GDM1 (cell line): ENCODE results near the gene NAV2.

ENCODE experiments used
- DNase-seq: peaks from one replicate; lab custom pipeline; 2025; lab: John Stamatoyannopoulos, UW

The NAV2 gene

GRCh38 chr11:20022363-20023081, 309.9 kb downstream of the NAV2 start:
- no peak for DNase-seq

DNA sequence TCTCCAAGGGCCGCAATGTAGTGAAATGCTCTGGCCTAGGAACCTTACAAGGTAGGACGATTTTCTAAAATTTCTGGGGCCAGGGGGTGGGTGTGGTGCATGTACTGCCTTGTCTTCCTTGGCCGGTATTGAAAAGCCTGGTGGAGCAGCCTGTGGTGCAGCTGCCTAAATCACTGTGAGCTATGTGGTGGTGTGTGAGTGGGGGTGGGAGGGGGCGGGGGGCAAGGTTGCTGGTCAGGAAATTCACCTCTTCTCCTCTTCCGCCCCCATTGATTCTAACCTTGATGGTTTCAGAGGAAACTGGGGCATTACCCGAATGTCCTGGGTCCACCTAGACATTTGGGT, 310.4 kb downstream of the NAV2 start:
- DNase-seq: no peak

DNA sequence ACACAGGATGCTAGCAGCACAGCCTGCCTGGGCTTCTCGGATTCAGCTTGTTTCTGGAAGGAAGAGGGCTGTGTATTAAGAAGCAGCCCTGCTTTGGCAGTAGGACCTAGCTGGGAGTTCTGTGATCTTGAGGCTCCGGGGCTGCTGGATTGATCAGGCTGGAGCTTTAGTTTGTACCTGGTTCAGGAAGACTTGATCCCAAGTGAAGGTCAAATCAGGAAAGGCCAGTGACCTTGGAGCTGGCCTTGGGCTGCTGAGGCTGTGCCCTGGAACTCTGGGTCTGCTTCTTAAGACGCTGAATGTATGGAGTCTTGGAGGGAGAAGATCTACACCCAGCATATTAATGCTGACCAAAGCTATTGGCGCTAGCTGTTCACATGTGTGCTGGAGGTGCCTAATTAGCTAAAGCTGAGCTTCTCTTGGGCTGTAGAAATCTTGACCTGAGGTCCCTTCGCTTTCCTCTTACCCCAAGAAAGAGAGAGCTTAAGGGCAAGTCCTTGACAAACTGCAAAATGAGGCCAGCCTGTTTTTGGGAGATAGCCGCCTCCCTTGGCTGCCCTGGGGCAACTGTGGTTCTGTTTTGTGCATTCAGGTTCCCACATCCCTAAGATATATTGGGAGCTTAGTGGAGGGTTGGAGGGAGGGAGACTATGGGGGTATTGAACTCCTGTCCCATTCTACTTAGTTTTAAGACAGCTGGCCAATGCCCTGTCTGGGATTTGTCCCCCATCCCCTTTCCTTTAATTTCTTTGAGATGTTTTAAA, 311.7 kb downstream of the NAV2 start:
- DNase-seq: no peak

DNA sequence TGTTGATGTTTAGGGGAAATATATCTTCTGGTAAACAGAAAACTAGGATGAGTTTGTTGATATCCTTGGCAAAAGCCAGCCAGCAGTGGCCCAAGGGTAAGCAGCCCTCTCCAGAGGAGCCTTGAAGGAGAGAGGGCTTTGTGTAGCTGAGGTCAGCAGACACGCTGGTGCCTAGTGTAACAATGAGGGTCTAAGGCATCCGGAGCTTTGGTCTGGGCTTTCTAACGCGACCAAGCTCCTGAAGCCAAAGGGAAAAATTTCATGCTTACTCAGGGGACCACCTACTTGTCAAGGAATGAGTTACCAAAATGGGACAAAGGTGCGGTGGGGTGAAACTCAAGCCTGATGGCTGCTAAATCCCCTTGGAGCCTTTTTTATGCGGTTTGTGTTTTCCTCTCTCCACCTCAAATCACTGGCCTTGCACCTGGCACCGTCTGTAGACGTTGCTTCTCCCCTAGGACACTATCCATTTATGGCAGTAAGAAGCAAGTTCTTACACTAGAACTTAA, 312.7 kb downstream of the NAV2 start:
- DNase-seq: no peak

GRCh38 chr11:20026629-20027555, 314.3 kb downstream of the NAV2 start:
- DNase-seq: no peak

DNA sequence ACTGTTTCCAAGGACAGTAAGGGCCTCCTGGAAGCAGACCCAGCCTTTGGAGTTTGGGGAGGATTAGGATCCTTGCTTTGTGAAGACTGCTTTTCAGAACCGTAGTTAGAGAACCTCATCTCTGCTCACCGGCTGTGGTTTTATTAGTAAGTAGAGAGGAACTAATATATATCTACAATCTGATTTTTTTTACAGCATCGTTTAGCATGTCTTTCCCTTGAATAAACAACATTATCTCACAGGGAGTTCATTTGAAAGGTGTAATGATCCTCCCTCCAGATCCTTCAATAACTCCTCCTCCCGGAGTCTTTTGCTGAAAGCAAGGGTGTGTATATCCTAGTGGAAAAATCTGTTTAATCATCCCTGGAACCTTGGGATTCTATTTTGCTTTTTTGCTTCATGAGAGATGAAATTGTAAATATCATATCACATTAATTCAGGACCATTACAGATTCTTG, 314.9 kb downstream of the NAV2 start:
- DNase-seq: no peak

DNA sequence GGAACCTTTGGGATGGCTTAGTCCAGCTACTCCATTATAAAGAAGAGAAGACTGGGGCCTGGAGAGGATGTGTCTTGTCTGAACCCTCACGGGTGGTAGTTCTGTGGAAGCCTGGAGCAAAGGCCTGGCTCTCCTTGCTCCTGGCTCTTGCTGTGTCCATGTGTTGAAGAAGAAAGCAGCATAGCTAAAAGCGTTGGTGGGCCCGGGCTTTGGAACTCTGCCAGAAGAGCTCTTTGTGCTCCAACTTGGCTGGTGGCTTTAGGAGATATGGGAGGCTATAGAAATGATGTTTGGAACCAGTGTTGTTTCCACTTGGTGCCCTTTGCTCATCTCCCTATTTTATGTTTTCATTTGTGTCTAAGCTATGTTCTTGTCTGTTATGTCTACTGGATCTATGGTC, 316.6 kb downstream of the NAV2 start:
- no peak for DNase-seq

- DNase-seq: no peak
These were observed 317.8 kb downstream of the NAV2 start for GRCh38 chr11:20030472-20030871.

GRCh38 chr11:20031155-20032001, 318.7 kb downstream of the NAV2 start:
- no peak for DNase-seq

DNA sequence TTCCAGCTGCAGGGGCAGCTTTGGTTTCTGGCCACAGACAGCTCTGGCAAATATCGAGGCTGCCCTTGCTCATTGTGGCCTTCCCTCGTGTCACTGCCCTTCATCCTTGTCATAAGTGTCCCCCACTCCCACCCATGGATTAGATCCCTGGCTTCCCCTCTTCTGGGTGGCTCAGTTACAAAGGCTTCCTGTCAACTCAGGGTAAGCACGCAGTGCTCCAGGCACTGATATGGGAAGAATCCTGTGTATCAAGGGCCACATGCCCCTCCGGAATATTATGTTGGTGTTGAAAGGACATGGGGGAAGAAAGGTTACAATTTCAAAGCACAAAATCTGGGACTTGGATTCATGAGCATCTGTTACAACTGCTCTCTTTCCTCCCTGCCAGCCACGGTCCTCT, 319.5 kb downstream of the NAV2 start:
- no peak for DNase-seq

- no peak for DNase-seq
These were observed 320.1 kb downstream of the NAV2 start for GRCh38 chr11:20032577-20033260.

DNA sequence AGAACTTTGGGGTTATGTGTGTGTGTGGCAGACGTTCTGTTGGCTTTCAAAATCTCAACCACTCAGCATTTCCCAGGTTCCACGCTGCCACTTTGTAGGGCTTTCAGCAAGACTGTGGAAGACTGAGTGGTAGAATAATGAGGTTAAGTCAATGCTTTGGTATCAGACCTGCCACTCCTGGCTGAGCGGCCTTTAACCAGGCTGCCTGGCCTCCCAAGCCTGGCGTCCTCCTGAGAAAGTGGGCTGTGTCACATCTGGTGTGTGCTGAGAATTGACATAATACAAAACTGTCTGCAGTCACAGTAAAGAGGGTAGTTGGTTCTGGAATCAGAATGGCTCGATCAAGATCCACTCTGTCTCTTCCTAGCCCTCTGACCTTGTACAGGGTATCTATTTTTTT, 321.2 kb downstream of the NAV2 start:
- DNase-seq: no peak

- DNase-seq: no peak
These were observed 322.3 kb downstream of the NAV2 start for GRCh38 chr11:20034941-20035340.

- DNase-seq: no peak
These were observed 322.7 kb downstream of the NAV2 start for GRCh38 chr11:20035375-20035700.

DNA sequence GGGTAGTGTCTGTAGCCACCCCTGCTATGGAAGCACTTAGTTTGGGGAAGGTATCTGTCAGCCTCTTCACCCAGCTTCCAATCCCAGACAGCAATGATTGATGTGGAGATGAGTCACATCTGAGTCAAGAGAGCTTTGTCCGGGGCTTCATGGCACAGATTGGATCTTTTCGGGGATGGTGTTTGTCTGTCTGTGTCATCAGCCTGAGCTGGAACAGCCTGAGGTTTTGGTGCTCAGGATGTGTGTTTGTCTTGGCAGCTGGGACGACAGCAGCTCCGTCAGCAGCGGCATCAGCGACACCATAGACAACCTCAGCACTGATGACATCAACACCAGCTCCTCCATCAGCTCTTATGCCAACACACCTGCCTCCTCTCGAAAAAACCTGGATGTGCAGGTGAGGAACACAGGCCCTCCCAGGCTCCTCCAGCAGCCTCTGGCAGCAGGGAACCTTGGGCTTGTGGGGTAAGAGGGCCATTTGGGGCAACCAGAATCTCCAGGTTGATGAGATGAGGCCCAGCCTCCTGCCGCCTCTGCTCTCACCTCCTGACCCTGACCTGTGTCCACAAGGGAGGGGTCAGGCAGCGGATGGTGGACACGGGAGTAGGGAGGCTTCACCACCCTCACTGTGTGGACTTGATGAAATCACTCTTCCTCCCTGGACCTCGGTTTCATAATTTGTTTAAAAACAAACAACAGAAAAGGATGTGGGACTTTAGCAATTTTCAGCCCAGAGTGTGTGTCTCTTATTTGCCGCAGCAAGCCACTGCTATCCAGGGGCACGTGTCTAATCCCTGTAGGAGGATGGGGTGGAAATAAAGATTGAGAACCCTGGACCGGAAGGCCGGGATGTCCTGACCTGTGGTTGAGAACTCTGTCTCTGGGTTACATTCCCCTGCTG, 323.3 kb downstream of the NAV2 start:
- no peak for DNase-seq

DNA sequence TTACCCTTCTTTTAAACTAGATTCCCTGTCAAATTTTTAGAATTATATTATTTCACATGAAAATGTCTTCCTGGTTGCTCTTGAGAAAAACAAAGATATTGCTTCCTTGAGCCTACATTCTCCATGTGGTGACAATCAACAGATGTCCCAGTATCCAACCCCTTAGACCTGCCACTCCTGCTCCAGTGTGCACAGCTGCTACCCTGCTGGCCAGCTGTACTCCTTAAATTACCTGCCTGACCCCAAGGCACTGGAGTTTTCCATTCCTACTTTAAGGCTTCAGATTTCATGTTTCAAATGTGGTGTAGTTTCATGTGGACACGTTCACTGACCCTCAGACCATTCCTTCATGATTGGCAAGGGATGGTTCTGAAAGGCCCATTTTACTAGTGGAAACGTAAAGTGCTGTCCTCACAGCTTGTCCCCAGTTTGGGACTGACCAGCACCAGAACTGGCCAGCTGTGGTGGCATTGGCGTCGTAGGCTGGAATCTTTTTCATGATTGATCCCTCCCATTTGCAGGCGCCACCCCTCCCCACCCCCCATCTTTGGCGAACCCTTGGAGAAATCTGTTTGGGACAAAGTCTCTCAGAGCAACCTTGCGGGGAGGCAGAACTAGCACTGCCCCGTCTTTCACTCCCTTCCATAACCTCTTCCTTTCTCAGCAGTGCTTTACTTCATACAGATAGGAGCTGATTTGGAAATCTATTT, 324.1 kb downstream of the NAV2 start:
- DNase-seq: no peak

GRCh38 chr11:20037396-20038153, 324.9 kb downstream of the NAV2 start:
- DNase-seq: no peak

- DNase-seq: no peak
These were observed 325.8 kb downstream of the NAV2 start for GRCh38 chr11:20038412-20038811.

DNA sequence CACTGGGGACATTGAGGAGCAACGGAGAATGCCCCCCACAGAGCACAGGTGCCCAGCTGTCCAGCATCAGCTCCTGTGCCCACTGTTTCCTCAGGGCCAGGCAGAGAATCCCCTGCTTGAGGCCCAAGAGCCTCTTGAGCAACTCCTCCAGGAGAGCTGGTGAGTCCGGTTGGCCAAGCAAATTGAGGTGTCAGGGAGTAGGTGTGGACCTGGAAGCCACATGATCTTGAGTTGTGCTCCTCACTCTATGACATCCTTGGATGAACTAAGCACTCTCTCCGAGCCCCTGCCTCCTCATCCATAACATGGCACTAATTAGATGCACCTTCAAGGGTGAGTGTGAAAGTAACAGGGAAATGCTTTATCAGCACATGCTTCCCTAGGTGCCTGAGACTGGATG, 326.3 kb downstream of the NAV2 start:
- DNase-seq: no peak
